Keratinocyte (primary cell): Measurements from ENCODE around the gene TPM3. TPM values are rescaled to one million over a fixed set of nuclear protein-coding genes. Genes with fewer than 3 reads are reported as not detected.

Source experiments
- DNase-seq: peaks from one replicate; pipeline ENCODE4 v3.0.0-alpha.2; 2011; ENCODE audit warnings: low read depth, missing footprints, low spot score
- FAIRE-seq: peaks from 2 replicates; lab custom pipeline; 2011; peaks lifted over from hg19 to GRCh38; lab: Jason Lieb, UNC
- H2AFZ ChIP-seq: 2 replicates; pipeline ENCODE4 v1.6.0; 2012; ENCODE audit warnings: low read length, control low read depth, inconsistent platforms; ENCODE audit not compliant: control insufficient read depth
- H3K27ac ChIP-seq: 2 replicates; pipeline ENCODE4 v1.5.1; 2011; ENCODE audit warnings: low read length; ENCODE audit not compliant: control insufficient read depth, insufficient read depth
- H3K27me3 ChIP-seq: 3 replicates; pipeline ENCODE4 v1.6.0; 2011; ENCODE audit warnings: low read length; ENCODE audit not compliant: control insufficient read depth, insufficient read depth; ENCODE audit errors: extremely low read depth
- H3K36me3 ChIP-seq, 2 experiments: 2 replicates in 1 of 2; 3 replicates in 1 of 2; pipeline ENCODE4 v1.5.1; 2011; ENCODE audit warnings: low read length in 2 of 2, mild to moderate bottlenecking in 1 of 2; ENCODE audit not compliant: control insufficient read depth in 2 of 2, insufficient read depth in 2 of 2; ENCODE audit errors: extremely low read depth in 1 of 2
- H3K4me1 ChIP-seq: 3 replicates; pipeline ENCODE4 v1.5.1; 2011; ENCODE audit warnings: low read length; ENCODE audit not compliant: control insufficient read depth, insufficient read depth; ENCODE audit errors: extremely low read depth
- H3K4me2 ChIP-seq: 3 replicates; pipeline ENCODE4 v1.6.0; 2011; ENCODE audit warnings: low read depth, low read length; ENCODE audit not compliant: control insufficient read depth, insufficient read depth; ENCODE audit errors: extremely low read depth
- H3K4me3 ChIP-seq, 3 experiments: fragments of 200-600 bp in 1 of 3; sonication (generic) in 1 of 3; 2 replicates in 2 of 3; 3 replicates in 1 of 3; pipeline ENCODE4 v1.5.1; 2011 to 2016; ENCODE audit warnings: low read length in 3 of 3, mild to moderate bottlenecking in 3 of 3, control low read depth in 2 of 3, inconsistent platforms in 1 of 3, low read depth in 1 of 3, mixed read lengths in 1 of 3, mixed run types in 1 of 3, moderate library complexity in 1 of 3; ENCODE audit not compliant: control insufficient read depth in 2 of 3, insufficient read depth in 2 of 3; ENCODE audit errors: extremely low read depth in 1 of 3
- H3K79me2 ChIP-seq: 2 replicates; pipeline ENCODE4 v1.6.0; 2012; ENCODE audit warnings: low read length; ENCODE audit not compliant: control insufficient read depth, insufficient read depth
- H3K9ac ChIP-seq: 3 replicates; pipeline ENCODE4 v1.6.0; 2011; ENCODE audit warnings: low read length; ENCODE audit not compliant: control insufficient read depth, insufficient read depth; ENCODE audit errors: extremely low read depth
- H3K9me1 ChIP-seq: 3 replicates; pipeline ENCODE4 v1.6.0; 2011; ENCODE audit warnings: low read length; ENCODE audit not compliant: control insufficient read depth, insufficient read depth; ENCODE audit errors: extremely low read depth
- H3K9me3 ChIP-seq: 2 replicates; pipeline ENCODE4 v1.5.1; 2012; ENCODE audit warnings: low read depth, low read length; ENCODE audit not compliant: control insufficient read depth
- H4K20me1 ChIP-seq: 3 replicates; pipeline ENCODE4 v1.6.0; 2011; ENCODE audit warnings: low read length; ENCODE audit not compliant: control insufficient read depth, insufficient read depth; ENCODE audit errors: extremely low read depth
- CTCF ChIP-seq, 3 experiments: IDR thresholded peaks in 1 of 3; conservative IDR thresholded peaks in 1 of 3; optimal IDR thresholded peaks in 1 of 3; 2 replicates in 2 of 3; 3 replicates in 1 of 3; pipeline versions ENCODE3 to v1.5.1; 2011; ENCODE audit warnings: low read length in 3 of 3, mild to moderate bottlenecking in 3 of 3, moderate library complexity in 2 of 3, control low read depth in 1 of 3, inconsistent platforms in 1 of 3; ENCODE audit not compliant: insufficient read depth in 2 of 3; ENCODE audit errors: extremely low read depth in 1 of 3
- EZH2 ChIP-seq: IDR thresholded peaks from one replicate; pipeline ENCODE4 v1.6.1; 2012; ENCODE audit warnings: inconsistent platforms, mild to moderate bottlenecking, low read length, moderate library complexity
- dilution Hi-C: fragments of 300-500 bp; cut with MboI; formaldehyde crosslinking; loops from one replicate; pipeline ENCODE4 v1.7.0; 2020; ENCODE audit warnings: low sequenced_read_pairs; ENCODE audit not compliant: extremely low pct_ligation_motif_present
- polyA plus RNA-seq, 5 experiments: library from polyadenylated mRNA; depleted of rRNA in 3 of 5; stranded (reverse) in 3 of 5; stranded (forward) in 1 of 5; unstranded in 1 of 5; fragments of >200 nt; gene quantifications; 1 replicate in 1 of 5; 2 replicates in 3 of 5; 3 replicates in 1 of 5; pipeline versions ENCODE4 v1.2.1 to v1.2.3, GENCODE V29; 2011 to 2012; ENCODE audit warnings: missing spikeins in 2 of 5, low read depth in 1 of 5, low replicate concordance in 1 of 5

Gene TPM3
- polyA plus RNA-seq, 1 donor (not counting 4 experiments of a cell fraction or from before 2014, with no cell fraction given), result 585 TPM

GRCh38 chr1:154170547-154171222, 21.2 kb downstream of the TPM3 start:
- peaks cover 14% of the 10 kb centered on the region for H4K20me1 ChIP-seq
- FAIRE-seq, result peak; percentile 26

GRCh38 chr1:154167461-154167860, 24.4 kb downstream of the TPM3 start:
- no peak for FAIRE-seq
- Histone ChIP-seq H3K27ac (no peak overlapping the region), H3K4me1 (no peaks in the 10 kb centered on the region), H3K79me2 (peaks cover 52% of the 10 kb centered on the region), H3K9ac (no peak overlapping the region), H3K4me3 (no peak overlapping the region), H3K9me1 (no peaks in the 10 kb centered on the region), H3K4me2 (no peak overlapping the region), H3K9me3 (no peaks in the 10 kb centered on the region), H3K27me3 (no peaks in the 10 kb centered on the region), H3K36me3 (peaks cover 45 to 62% of the 10 kb centered on the region in 2 experiments), H2AFZ (no peak overlapping the region), H4K20me1 (peaks cover 3% of the 10 kb centered on the region)
- dilution Hi-C loops, result no loop called here
- TF ChIP-seq CTCF (optimal IDR thresholded peaks at IDR 0.05 in 1 of 3, IDR thresholded peaks at IDR 0.05 in 1 of 3, conservative IDR thresholded peaks at IDR 0.05 in 1 of 3; ENCODE audit: extremely low read depth in 1 of 3, insufficient read depth in 2 of 3, low read length in 3 of 3) (no peak), EZH2 (no peak)
- DNase-seq, result no peak

More at GRCh38 chr1:154170547-154171222, 21.2 kb downstream of the TPM3 start:
- no peak overlapping the region for H3K4me3 ChIP-seq
- H3K9me1 ChIP-seq, result no peaks in the 10 kb centered on the region
- H2AFZ ChIP-seq, result no peak overlapping the region
- H3K27ac ChIP-seq, result peak overlapping the region; percentile 19
- no peak for DNase-seq
- no peaks in the 10 kb centered on the region for H3K27me3 ChIP-seq
- dilution Hi-C loops, result no loop called here
- no peak overlapping the region for H3K9ac ChIP-seq
- H3K4me1 ChIP-seq, result no peaks in the 10 kb centered on the region
- no peak for TF ChIP-seq CTCF (optimal IDR thresholded peaks at IDR 0.05 in 1 of 3, IDR thresholded peaks at IDR 0.05 in 1 of 3, conservative IDR thresholded peaks at IDR 0.05 in 1 of 3; ENCODE audit: extremely low read depth in 1 of 3, insufficient read depth in 2 of 3, low read length in 3 of 3)
- no peak for TF ChIP-seq EZH2
- H3K9me3 ChIP-seq, result no peaks in the 10 kb centered on the region
- peaks cover 50 to 60% of the 10 kb centered on the region in 2 experiments for H3K36me3 ChIP-seq
- H3K4me2 ChIP-seq, result no peak overlapping the region
- H3K79me2 ChIP-seq, result peaks cover 66% of the 10 kb centered on the region
